PC-3 (cell line): ENCODE measurements around the gene TMEM229B.

Experiments
- CTCF ChIP-seq: fragments of 300-600 bp; sonication (generic); conservative IDR thresholded peaks from 2 replicates; pipeline ENCODE4 v1.5.1; 2017; ENCODE audit warnings: antibody characterized with exemption, low read depth, mild to moderate bottlenecking, low read length
- EZH2 ChIP-seq: fragments of 300-600 bp; sonication (generic); IDR thresholded peaks from one replicate; pipeline ENCODE4 v1.6.1; 2017; ENCODE audit warnings: antibody characterized with exemption, mild to moderate bottlenecking, low read length; ENCODE audit not compliant: unreplicated experiment

- no peak for TF ChIP-seq EZH2
- TF ChIP-seq CTCF = no peak
Observed at GRCh38 chr14:67467134-67467533, 21.4 kb downstream of the TMEM229B start.
